MM.1S (cell line): ENCODE measurements around the gene DNAJB1.

ENCODE experiments used
- EZH2phosphoT487 ChIP-seq: fragments of 300-600 bp; sonication (generic); IDR thresholded peaks from 2 replicates; pipeline ENCODE4 v1.6.1; 2018; ENCODE audit warnings: antibody characterized with exemption, low read length
- TF ChIP-seq, protein P1 (sequence below): fragments of 300-600 bp; sonication (generic); IDR thresholded peaks from 2 replicates; pipeline ENCODE4 v1.5.1; 2016; ENCODE audit warnings: antibody characterized with exemption, low read length, mixed read lengths

GRCh38 chr19:14560776-14561108 is 42.5 kb upstream of the DNAJB1 start:
- TF ChIP-seq, protein P1, sequence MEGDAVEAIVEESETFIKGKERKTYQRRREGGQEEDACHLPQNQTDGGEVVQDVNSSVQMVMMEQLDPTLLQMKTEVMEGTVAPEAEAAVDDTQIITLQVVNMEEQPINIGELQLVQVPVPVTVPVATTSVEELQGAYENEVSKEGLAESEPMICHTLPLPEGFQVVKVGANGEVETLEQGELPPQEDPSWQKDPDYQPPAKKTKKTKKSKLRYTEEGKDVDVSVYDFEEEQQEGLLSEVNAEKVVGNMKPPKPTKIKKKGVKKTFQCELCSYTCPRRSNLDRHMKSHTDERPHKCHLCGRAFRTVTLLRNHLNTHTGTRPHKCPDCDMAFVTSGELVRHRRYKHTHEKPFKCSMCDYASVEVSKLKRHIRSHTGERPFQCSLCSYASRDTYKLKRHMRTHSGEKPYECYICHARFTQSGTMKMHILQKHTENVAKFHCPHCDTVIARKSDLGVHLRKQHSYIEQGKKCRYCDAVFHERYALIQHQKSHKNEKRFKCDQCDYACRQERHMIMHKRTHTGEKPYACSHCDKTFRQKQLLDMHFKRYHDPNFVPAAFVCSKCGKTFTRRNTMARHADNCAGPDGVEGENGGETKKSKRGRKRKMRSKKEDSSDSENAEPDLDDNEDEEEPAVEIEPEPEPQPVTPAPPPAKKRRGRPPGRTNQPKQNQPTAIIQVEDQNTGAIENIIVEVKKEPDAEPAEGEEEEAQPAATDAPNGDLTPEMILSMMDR = no peak
- no peak for TF ChIP-seq EZH2phosphoT487
